ENCODE results near the gene IRF2BP2.
"Not testable (repeated sequence)": the region's sequence is repeated elsewhere in the genome, so short reads cannot be mapped to it uniquely, and the experiment has no call there.

IRF2BP2 gene

GRCh38 chr1:234610061-234610665 lies at the start of gene IRF2BP2:
Gene IRF2BP2 (minus strand): TSS chr1:234610178. CDS start chr1:234609494, 684 bp downstream.
- peak; percentile 93 for DNase-seq

GRCh38 chr1:234659538-234659937 lies 49.6 kb upstream of the IRF2BP2 start:
- DNase-seq: no peak

GRCh38 chr1:234658138-234658537 lies 48.2 kb upstream of the IRF2BP2 start:
- DNase-seq: no peak

GRCh38 chr1:234656944-234657654 lies 47.1 kb upstream of the IRF2BP2 start:
- DNase-seq: peak; percentile 67

- DNase-seq: no peak
These were observed 46.3 kb upstream of the IRF2BP2 start for GRCh38 chr1:234656070-234656895.

GRCh38 chr1:234655328-234656069 lies 45.5 kb upstream of the IRF2BP2 start:
- no peak for DNase-seq

GRCh38 chr1:234654002-234654733 lies 44.2 kb upstream of the IRF2BP2 start:
- DNase-seq: no peak

GRCh38 chr1:234649432-234650081 lies 39.6 kb upstream of the IRF2BP2 start:
- no peak for DNase-seq

- DNase-seq: no peak
These were observed 37.8 kb upstream of the IRF2BP2 start for GRCh38 chr1:234647758-234648157.

GRCh38 chr1:234647245-234647644 lies 37.3 kb upstream of the IRF2BP2 start:
- no peak for DNase-seq

GRCh38 chr1:234645964-234646363 lies 36.0 kb upstream of the IRF2BP2 start:
- DNase-seq: no peak

GRCh38 chr1:234645474-234645953 lies 35.5 kb upstream of the IRF2BP2 start:
- DNase-seq: peak; percentile 80

- no peak for DNase-seq
These were observed 35.0 kb upstream of the IRF2BP2 start for GRCh38 chr1:234644928-234645327.

GRCh38 chr1:234643850-234644134 lies 33.8 kb upstream of the IRF2BP2 start:
- no peak for DNase-seq

- DNase-seq: no peak
These were observed 33.3 kb upstream of the IRF2BP2 start for GRCh38 chr1:234643111-234643849.

GRCh38 chr1:234642428-234642827 lies 32.5 kb upstream of the IRF2BP2 start:
- no peak for DNase-seq

GRCh38 chr1:234639961-234640360 lies 30.0 kb upstream of the IRF2BP2 start:
- DNase-seq: no peak

- DNase-seq: no peak
These were observed 29.1 kb upstream of the IRF2BP2 start for GRCh38 chr1:234638832-234639799.

GRCh38 chr1:234634922-234635321 lies 24.9 kb upstream of the IRF2BP2 start:
- DNase-seq: not testable (repeated sequence)

- no peak for DNase-seq
These were observed 24.4 kb upstream of the IRF2BP2 start for GRCh38 chr1:234634387-234634786.
